Measurements from ENCODE around the gene ARSG. TPM values are rescaled to one million over a fixed set of nuclear protein-coding genes. Genes with fewer than 3 reads are reported as not detected.

ARSG gene
- total and polyA plus RNA-seq, 2 of the 13 experiments (the other 11 are each of a cell fraction or from before 2014, with no cell fraction given): 3.7 to 15.2 TPM

- TF ChIP-seq, protein P1, sequence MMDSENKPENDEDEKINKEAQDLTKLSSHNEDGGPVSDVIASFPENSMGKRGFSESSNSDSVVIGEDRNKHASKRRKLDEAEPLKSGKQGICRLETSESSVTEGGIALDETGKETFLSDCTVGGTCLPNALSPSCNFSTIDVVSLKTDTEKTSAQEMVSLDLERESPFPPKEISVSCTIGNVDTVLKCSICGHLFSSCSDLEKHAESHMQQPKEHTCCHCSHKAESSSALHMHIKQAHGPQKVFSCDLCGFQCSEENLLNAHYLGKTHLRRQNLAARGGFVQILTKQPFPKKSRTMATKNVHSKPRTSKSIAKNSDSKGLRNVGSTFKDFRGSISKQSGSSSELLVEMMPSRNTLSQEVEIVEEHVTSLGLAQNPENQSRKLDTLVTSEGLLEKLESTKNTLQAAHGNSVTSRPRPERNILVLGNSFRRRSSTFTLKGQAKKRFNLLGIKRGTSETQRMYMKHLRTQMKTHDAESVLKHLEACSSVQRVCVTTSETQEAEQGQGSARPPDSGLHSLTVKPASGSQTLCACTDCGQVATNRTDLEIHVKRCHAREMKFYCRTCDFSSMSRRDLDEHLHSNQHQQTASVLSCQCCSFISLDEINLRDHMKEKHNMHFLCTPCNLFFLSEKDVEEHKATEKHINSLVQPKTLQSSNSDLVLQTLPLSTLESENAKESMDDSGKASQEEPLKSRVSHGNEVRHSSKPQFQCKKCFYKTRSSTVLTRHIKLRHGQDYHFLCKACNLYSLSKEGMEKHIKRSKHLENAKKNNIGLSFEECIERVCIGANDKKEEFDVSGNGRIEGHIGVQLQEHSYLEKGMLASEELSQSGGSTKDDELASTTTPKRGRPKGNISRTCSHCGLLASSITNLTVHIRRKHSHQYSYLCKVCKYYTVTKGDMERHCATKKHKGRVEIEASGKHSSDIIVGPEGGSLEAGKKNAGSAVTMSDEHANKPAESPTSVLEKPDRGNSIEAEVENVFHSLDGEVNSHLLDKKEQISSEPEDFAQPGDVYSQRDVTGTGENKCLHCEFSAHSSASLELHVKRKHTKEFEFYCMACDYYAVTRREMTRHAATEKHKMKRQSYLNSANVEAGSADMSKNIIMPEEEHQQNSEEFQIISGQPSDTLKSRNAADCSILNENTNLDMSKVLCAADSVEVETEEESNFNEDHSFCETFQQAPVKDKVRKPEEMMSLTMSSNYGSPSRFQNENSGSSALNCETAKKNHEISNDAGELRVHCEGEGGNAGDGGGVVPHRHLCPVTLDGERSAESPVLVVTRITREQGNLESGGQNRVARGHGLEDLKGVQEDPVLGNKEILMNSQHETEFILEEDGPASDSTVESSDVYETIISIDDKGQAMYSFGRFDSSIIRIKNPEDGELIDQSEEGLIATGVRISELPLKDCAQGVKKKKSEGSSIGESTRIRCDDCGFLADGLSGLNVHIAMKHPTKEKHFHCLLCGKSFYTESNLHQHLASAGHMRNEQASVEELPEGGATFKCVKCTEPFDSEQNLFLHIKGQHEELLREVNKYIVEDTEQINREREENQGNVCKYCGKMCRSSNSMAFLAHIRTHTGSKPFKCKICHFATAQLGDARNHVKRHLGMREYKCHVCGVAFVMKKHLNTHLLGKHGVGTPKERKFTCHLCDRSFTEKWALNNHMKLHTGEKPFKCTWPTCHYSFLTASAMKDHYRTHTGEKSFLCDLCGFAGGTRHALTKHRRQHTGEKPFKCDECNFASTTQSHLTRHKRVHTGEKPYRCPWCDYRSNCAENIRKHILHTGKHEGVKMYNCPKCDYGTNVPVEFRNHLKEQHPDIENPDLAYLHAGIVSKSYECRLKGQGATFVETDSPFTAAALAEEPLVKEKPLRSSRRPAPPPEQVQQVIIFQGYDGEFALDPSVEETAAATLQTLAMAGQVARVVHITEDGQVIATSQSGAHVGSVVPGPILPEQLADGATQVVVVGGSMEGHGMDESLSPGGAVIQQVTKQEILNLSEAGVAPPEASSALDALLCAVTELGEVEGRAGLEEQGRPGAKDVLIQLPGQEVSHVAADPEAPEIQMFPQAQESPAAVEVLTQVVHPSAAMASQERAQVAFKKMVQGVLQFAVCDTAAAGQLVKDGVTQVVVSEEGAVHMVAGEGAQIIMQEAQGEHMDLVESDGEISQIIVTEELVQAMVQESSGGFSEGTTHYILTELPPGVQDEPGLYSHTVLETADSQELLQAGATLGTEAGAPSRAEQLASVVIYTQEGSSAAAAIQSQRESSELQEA (CRISPR knock-in tag; IDR thresholded peaks at IDR 0.05; ENCODE audit: not compliant biosample characterization): peak; percentile 13
- TF ChIP-seq ZEB1 (IDR thresholded peaks at IDR 0.05; ENCODE audit: insufficient replicate concordance, low read depth): no peak
- peak; percentile 35 for TF ChIP-seq MXD1 (CRISPR knock-in tag; IDR thresholded peaks at IDR 0.05)
- 0 out of 2 replicates have a peak, but pooled peaks have one; percentile 54 for TF ChIP-seq BRD4 (CRISPR knock-in tag; IDR thresholded peaks at IDR 0.05)
- TF ChIP-seq, protein P2, sequence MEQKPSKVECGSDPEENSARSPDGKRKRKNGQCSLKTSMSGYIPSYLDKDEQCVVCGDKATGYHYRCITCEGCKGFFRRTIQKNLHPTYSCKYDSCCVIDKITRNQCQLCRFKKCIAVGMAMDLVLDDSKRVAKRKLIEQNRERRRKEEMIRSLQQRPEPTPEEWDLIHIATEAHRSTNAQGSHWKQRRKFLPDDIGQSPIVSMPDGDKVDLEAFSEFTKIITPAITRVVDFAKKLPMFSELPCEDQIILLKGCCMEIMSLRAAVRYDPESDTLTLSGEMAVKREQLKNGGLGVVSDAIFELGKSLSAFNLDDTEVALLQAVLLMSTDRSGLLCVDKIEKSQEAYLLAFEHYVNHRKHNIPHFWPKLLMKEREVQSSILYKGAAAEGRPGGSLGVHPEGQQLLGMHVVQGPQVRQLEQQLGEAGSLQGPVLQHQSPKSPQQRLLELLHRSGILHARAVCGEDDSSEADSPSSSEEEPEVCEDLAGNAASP (CRISPR knock-in tag; IDR thresholded peaks at IDR 0.05; ENCODE audit: borderline replicate concordance): 0 out of 2 replicates have a peak, but pooled peaks have one; percentile 11
- TF ChIP-seq TGIF2 (CRISPR knock-in tag; IDR thresholded peaks at IDR 0.05): peak; percentile 23; the same call in 1 of the 2 replicates
- TF ChIP-seq POLR2AphosphoS5 (IDR thresholded peaks at IDR 0.05; ENCODE audit: low read depth, low read length): peak; percentile 32; the same call in 1 of the 2 replicates
- TF ChIP-seq, protein P3, sequence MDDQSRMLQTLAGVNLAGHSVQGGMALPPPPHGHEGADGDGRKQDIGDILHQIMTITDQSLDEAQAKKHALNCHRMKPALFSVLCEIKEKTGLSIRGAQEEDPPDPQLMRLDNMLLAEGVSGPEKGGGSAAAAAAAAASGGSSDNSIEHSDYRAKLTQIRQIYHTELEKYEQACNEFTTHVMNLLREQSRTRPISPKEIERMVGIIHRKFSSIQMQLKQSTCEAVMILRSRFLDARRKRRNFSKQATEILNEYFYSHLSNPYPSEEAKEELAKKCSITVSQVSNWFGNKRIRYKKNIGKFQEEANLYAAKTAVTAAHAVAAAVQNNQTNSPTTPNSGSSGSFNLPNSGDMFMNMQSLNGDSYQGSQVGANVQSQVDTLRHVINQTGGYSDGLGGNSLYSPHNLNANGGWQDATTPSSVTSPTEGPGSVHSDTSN (CRISPR knock-in tag; IDR thresholded peaks at IDR 0.05; ENCODE audit: borderline replicate concordance): no peak
- no peak for TF ChIP-seq SETDB1 (CRISPR knock-in tag; IDR thresholded peaks at IDR 0.05; ENCODE audit: borderline replicate concordance)
- TF ChIP-seq TAF1 (CRISPR knock-in tag; IDR thresholded peaks at IDR 0.05): peak; percentile 50; the same call in 1 of the 2 replicates
- TF ChIP-seq SKI (IDR thresholded peaks at IDR 0.05; ENCODE audit: partially characterized antibody): no peak
- TF ChIP-seq ZNF34 (CRISPR knock-in tag; IDR thresholded peaks at IDR 0.05; ENCODE audit: borderline replicate concordance): no peak
- no peak for TF ChIP-seq ZNF510 (CRISPR knock-in tag; IDR thresholded peaks at IDR 0.05; ENCODE audit: low read depth)
- 0 out of 2 replicates have a peak, but pooled peaks have one; percentile 20 for TF ChIP-seq ZNF580 (CRISPR knock-in tag; IDR thresholded peaks at IDR 0.05; ENCODE audit: borderline replicate concordance, low read depth)
- TF ChIP-seq NFIC (IDR thresholded peaks at IDR 0.05; ENCODE audit: low read length): no peak; the same call in 1 of the 2 replicates
- TF ChIP-seq ZSCAN9 (CRISPR knock-in tag; IDR thresholded peaks at IDR 0.05; ENCODE audit: borderline replicate concordance): no peak
Observed at GRCh38 chr17:68456339-68457167, 165.3 kb downstream of the ARSG start (continued).
